SK-N-MC (cell line): ENCODE results near the gene SDK1.
"Not testable (repeated sequence)": the region's sequence is repeated elsewhere in the genome, so short reads cannot be mapped to it uniquely, and the experiment has no call there.

Experiments used
- DNase-seq: peaks from one replicate; pipeline ENCODE4 v3.0.0-alpha.2; 2011; ENCODE audit warnings: low read depth, low spot score
- H3K27ac ChIP-seq: fragments of 200-600 bp; sonication (generic); 2 replicates; pipeline ENCODE4 v1.5.1; 2016; ENCODE audit warnings: mixed run types
- H3K36me3 ChIP-seq: fragments of 200-600 bp; sonication (generic); 2 replicates; pipeline ENCODE4 v1.6.1; 2017; ENCODE audit warnings: antibody characterized with exemption, low read length, mixed read lengths; ENCODE audit not compliant: insufficient read depth
- H3K4me3 ChIP-seq: fragments of 200-600 bp; sonication (generic); 2 replicates; pipeline ENCODE4 v1.5.1; 2016
- H3K9ac ChIP-seq: fragments of 200-600 bp; sonication (generic); 2 replicates; pipeline ENCODE4 v1.8.0; 2017; ENCODE audit warnings: mixed run types, mixed read lengths; ENCODE audit not compliant: insufficient read length
- H3K9me3 ChIP-seq: fragments of 200-600 bp; sonication (generic); 2 replicates; pipeline ENCODE4 v1.6.1; 2017; ENCODE audit warnings: low read depth, mild to moderate bottlenecking, antibody characterized with exemption, low read length, moderate library complexity, mixed read lengths
- EZH2 ChIP-seq: fragments of 200-600 bp; sonication (generic); IDR thresholded peaks from one replicate; pipeline ENCODE4 v1.6.1; 2017; ENCODE audit warnings: antibody characterized with exemption
- FOXP2 ChIP-seq: optimal IDR thresholded peaks from 2 replicates; pipeline ENCODE3; 2011; ENCODE audit warnings: mild to moderate bottlenecking, moderate library complexity; ENCODE audit not compliant: insufficient read depth; ENCODE audit errors: extremely low read length, control extremely low read depth
- POLR2AphosphoS5 ChIP-seq: IDR thresholded peaks from 2 replicates; pipeline ENCODE4 v1.6.1; 2012; ENCODE audit warnings: mild to moderate bottlenecking, low read depth, low read length, borderline replicate concordance

SDK1 gene

DNA sequence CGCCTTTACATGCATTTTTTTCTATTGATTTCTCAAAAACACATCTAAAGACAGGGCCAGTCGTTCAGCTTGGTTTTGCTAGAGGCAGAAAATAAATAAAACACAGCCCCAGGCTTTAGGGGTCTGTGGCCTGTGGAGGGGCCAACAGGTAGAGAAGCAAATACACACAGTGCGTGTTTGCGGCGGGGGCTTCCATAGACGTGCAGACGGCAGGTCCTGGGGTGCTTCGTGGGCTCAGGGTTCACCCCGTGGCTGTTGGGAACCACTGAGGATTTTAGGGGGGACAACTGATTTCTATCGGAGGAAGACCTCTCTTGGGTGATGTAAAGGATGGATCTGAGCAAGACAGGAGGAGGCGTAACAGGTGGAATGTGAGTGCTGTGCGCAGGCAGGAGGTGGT, 935.3 kb downstream of the SDK1 start:
- Histone ChIP-seq H3K9ac (no peak overlapping the region), H3K36me3 (peaks cover 7% of the 10 kb centered on the region; the same call in 1 of the 2 replicates), H3K9me3 (no peaks in the 10 kb centered on the region), H3K27ac (no peak overlapping the region), H3K4me3 (no peak overlapping the region)
- no peak for TF ChIP-seq POLR2AphosphoS5
- TF ChIP-seq EZH2 = no peak
- TF ChIP-seq FOXP2 = no peak
- no peak for DNase-seq

DNA sequence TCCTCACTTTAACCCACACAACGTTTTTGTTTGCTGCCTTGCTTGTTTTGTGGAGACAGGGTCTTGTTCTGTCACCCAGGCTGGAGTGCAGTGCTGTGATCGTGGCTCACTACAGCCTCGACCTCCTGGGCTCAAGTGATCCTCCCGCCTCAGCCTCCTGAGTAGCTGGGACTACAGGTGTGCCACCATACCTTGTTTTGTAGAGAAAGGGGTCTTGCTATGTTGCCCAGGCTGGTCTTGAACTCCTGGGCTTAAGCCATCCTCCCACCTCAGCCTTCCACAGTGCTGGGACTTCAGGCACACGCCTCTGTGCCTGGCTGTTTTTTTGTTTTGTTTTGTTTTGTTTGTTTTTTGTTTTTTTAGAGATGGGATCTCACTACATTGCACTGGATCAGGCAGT, 935.8 kb downstream of the SDK1 start:
- H3K27ac ChIP-seq, H3K36me3 ChIP-seq, H3K9me3 ChIP-seq, H3K4me3 ChIP-seq, H3K9ac ChIP-seq, DNase-seq: not testable (repeated sequence)

DNA sequence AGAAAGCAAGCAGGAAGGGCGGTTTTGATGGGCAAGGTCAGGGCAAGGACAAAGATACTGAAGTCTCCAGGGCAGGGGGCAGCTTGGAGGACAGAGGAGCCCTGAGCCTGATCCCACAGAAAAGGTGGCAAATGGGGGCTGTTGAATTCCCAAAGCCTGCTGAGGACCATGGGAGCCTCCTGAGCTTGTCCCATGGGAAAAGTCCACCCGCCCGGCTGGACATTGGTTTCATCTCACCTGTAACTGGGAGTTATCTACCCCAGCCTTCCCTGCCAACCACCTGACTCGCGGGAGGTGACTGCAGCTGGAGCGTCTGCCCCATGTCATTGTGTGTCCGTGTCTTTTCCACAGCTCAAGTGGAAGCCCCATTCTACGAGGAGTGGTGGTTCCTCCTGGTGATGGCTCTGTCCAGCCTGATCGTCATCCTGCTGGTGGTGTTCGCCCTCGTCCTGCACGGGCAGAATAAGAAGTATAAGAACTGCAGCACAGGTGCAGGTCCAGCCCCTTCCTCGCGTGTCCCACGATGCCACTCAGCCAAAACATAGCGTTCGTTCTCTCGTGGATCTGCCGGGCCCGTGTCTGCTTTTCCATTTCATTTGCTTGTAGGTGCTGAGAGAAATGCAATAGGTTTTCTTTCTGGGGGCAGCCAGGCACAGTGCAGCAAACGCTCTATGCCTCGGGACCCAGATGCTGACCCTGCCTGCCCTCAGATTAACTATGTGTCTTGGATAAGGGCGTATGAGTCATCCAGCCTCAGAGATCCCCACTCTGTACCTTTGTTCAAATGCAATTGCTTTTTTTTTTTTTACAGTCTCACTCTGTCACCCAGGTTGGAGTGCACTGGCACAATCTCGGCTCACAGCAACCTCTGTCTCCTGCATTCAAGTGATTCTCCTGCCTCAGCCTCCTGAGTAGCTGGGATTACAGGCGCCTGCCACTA, 936.5 kb downstream of the SDK1 start:
- peaks cover 13% of the 10 kb centered on the region; the same call in 1 of the 2 replicates for H3K36me3 ChIP-seq
- TF ChIP-seq EZH2 (no peak), POLR2AphosphoS5 (no peak), FOXP2 (no peak)
- no peak overlapping the region for H3K4me3 ChIP-seq
- no peaks in the 10 kb centered on the region for H3K9me3 ChIP-seq
- no peak overlapping the region for H3K9ac ChIP-seq
- no peak for DNase-seq
- no peak overlapping the region for H3K27ac ChIP-seq

DNA sequence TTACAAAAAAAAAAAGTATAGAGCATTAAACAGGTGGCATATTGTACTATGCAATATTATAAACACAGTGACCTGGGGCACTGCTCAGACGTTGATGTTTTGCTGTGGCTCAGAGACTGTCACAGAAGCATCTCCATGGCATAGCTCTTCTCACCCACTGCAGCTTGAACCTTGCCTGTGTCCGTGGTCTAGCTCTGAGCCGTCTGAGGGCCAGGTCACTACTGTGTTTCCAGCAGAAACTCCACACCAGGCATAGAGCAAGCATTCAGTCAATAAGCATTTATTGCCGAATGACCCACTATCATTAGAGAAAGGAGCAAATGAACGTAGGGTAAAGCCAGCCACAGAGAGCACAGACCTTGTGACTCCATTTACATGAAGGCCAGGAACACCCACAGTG, 937.8 kb downstream of the SDK1 start:
- Histone ChIP-seq H3K9me3 (no peaks in the 10 kb centered on the region), H3K9ac (no peak overlapping the region), H3K27ac (no peak overlapping the region), H3K36me3 (peaks cover 15% of the 10 kb centered on the region; the same call in 1 of the 2 replicates), H3K4me3 (no peak overlapping the region)
- TF ChIP-seq POLR2AphosphoS5 = no peak
- TF ChIP-seq FOXP2 = no peak
- no peak for TF ChIP-seq EZH2
- no peak for DNase-seq

DNA sequence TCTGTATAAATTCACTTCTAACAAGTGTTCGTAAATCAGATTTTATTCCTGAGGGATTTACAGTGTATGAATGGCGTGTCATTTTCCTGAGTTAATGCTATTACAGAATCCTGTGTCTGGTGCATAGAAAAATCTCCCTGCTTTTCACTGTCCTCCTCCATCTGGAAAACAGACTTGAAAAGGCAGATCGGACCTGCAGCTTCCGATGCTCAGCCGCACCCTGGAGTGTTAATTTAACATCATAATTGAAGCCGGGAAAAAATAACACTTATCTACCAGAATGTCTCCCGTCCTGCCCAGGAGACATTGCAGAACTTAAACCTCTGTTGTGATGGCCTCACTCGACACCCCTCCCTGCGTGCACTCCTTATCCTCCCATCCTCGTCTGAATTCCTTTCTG, 939.0 kb downstream of the SDK1 start:
- H3K27ac ChIP-seq = no peak overlapping the region
- TF ChIP-seq EZH2 (no peak), POLR2AphosphoS5 (no peak), FOXP2 (no peak)
- H3K9ac ChIP-seq = no peak overlapping the region
- no peak for DNase-seq
- H3K9me3 ChIP-seq = no peaks in the 10 kb centered on the region
- no peak overlapping the region for H3K4me3 ChIP-seq
- H3K36me3 ChIP-seq = peaks cover 24% of the 10 kb centered on the region; the same call in 1 of the 2 replicates

DNA sequence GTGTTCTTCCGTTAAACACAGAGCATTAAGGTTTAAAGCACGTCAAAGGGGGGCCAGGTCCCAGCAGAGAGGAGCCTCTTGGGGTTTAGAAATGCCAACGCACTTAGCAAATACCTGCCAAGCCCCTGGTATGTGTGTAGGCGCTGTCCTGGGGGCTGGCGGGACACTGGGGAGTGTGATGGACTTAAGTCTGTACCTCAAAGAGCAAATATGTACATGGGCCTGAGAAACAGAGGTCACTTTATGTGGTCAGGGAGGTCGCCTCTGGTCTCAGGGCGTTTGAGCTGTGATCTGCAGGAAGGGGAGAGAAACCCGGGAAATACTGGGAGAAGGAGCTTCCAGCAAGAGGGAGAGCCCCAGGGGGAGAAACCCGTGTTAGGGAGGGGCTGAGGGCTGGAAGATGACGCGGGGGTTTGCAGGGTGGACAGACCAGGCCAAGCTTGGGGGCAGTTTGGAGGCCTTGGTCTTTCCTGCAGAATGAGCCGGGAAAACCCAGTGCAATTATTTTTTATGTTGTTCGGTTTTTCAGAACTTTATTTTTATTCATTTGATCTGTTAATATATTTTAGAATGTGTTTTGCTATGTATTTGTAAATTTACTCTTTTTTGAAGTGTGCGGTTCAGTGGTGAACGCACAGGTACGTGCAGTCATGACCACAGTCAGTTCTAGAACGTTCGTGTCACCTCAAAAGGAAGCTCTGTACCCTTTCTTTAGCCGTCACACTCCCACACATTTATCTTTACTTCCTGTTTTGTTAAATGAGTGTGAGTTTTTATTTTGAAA, 939.7 kb downstream of the SDK1 start:
- Histone ChIP-seq H3K36me3 (peaks cover 24% of the 10 kb centered on the region; the same call in 1 of the 2 replicates), H3K4me3 (no peak overlapping the region), H3K9ac (no peak overlapping the region), H3K27ac (no peak overlapping the region), H3K9me3 (no peaks in the 10 kb centered on the region)
- DNase-seq = no peak
- TF ChIP-seq POLR2AphosphoS5 (no peak), EZH2 (no peak), FOXP2 (no peak)

DNA sequence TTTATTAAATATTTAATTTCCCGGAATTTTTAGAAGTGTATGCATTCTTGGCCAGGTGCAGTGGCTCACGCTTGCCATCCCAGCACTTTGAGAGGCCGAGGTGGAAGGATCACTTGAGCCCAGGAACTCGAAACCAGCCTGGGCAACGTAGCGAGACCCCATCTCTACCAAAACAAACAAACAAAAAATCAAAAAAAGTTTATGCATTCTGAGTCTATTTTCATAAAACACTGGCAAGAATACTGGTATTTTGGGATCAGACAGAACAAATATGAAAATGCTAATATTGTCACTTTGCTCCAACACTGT, 940.2 kb downstream of the SDK1 start:
- H3K27ac ChIP-seq = no peak overlapping the region
- no peak overlapping the region for H3K9ac ChIP-seq
- no peak for DNase-seq
- no peak overlapping the region for H3K4me3 ChIP-seq
- H3K36me3 ChIP-seq = peaks cover 24% of the 10 kb centered on the region; the same call in 1 of the 2 replicates
- no peak for TF ChIP-seq EZH2
- TF ChIP-seq FOXP2 = no peak
- no peak for TF ChIP-seq POLR2AphosphoS5
- H3K9me3 ChIP-seq = no peaks in the 10 kb centered on the region

DNA sequence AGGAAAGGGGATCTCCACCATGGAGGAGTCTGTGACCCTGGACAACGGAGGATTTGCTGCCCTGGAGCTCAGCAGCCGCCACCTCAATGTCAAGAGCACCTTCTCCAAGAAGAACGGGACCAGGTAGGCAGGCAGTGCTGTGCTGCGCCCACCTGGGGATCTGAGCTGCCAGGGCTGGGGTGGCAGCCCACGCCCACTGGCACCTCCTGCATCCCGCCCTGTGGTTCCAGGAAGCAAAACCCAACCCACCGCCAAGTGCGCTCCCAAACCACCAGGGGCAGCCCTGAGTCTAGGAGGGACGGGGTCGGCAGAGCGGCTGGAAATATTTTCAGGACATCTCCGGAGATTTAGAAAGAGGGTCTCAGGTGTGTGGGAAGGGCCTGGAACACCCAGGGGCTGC, 940.7 kb downstream of the SDK1 start:
- no peak for TF ChIP-seq EZH2
- no peak for TF ChIP-seq POLR2AphosphoS5
- TF ChIP-seq FOXP2 = no peak
- H3K9ac ChIP-seq = no peak overlapping the region
- no peak for DNase-seq
- H3K27ac ChIP-seq = no peak overlapping the region
- peaks cover 24% of the 10 kb centered on the region; the same call in 1 of the 2 replicates for H3K36me3 ChIP-seq
- no peak overlapping the region for H3K4me3 ChIP-seq
- H3K9me3 ChIP-seq = no peaks in the 10 kb centered on the region
